PFSK-1 (cell line): ENCODE data around the gene ERN1.

ENCODE experiments used
- FOXP2 ChIP-seq: optimal IDR thresholded peaks from 2 replicates; pipeline ENCODE3; 2011; ENCODE audit warnings: borderline replicate concordance, control low read depth, inconsistent platforms; ENCODE audit not compliant: insufficient read depth; ENCODE audit errors: extremely low read length, extremely low read depth
- POLR2AphosphoS5 ChIP-seq: IDR thresholded peaks from 2 replicates; pipeline ENCODE4 v1.6.1; 2012; ENCODE audit warnings: low read depth, mild to moderate bottlenecking, control low read depth, low read length, moderate library complexity
- REST ChIP-seq, 2 experiments: IDR thresholded peaks; 2 replicates each; pipeline versions ENCODE4 v1.6.1 to v1.8.0; 2011 to 2012; ENCODE audit warnings: low read depth in 2 of 2, low read length in 2 of 2, control low read depth in 1 of 2, inconsistent platforms in 1 of 2, mild to moderate bottlenecking in 1 of 2, moderate library complexity in 1 of 2; ENCODE audit not compliant: insufficient read depth in 1 of 2
- SIN3A ChIP-seq: IDR thresholded peaks from 2 replicates; pipeline ENCODE4 v1.6.1; 2012; ENCODE audit warnings: mild to moderate bottlenecking, low read length, moderate library complexity, borderline replicate concordance; ENCODE audit not compliant: insufficient read depth
- TAF1 ChIP-seq: IDR thresholded peaks from 2 replicates; pipeline ENCODE4 v1.6.1; 2012; ENCODE audit warnings: low read length, control low read depth, borderline replicate concordance; ENCODE audit not compliant: insufficient read depth

The ERN1 gene

GRCh38 chr17:64133546-64134215 is 3.7 kb upstream of the ERN1 start:
- no peak for TF ChIP-seq FOXP2
- no peak for TF ChIP-seq SIN3A
- no peak for TF ChIP-seq REST (IDR thresholded peaks at IDR 0.05; ENCODE audit: insufficient read depth in 1 of 2, low read depth in 2 of 2, low read length in 2 of 2)
- TF ChIP-seq POLR2AphosphoS5, result no peak
- no peak for TF ChIP-seq TAF1

DNA sequence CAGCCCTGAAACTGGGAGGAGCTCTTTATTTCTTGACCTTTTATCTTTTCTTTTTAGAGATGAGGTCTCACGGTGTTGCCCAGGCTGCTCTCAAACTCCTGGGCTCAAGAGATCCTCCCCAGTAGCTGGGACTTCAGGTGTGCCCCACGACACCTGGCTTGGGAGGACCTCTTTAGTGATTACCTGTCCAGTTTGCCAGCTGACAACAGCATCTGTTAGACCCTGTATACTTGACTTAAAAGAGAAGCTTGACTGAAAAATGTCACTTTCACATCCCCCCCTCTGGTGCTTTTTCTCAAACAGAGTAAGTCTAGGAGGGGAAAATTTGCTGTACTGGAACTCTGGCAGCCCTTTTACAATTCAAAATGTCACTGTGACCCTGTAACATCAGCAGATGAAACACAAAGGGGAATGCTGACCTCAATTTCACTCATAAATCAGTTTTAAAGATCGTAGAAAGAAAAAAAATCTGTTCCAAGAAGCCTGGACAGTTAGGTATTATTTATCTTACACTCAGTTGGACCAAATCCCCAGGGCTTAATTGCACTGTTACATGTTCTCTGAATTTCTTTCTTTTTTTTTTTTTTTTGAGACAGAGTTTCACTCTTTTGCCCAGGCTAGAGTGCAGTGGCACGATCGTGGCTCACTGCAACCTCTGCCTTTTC is 1.8 kb upstream of the ERN1 start:
- TF ChIP-seq TAF1 (no peak), FOXP2 (no peak), SIN3A (no peak), POLR2AphosphoS5 (no peak), REST (IDR thresholded peaks at IDR 0.05; ENCODE audit: insufficient read depth in 1 of 2, low read depth in 2 of 2, low read length in 2 of 2) (no peak)

- TF ChIP-seq POLR2AphosphoS5 (no peak), REST (IDR thresholded peaks at IDR 0.05; ENCODE audit: insufficient read depth in 1 of 2, low read depth in 2 of 2, low read length in 2 of 2) (no peak), TAF1 (no peak), SIN3A (no peak), FOXP2 (no peak)
Measured at GRCh38 chr17:64130559-64131001, 636 bp upstream of the ERN1 start.

- TF ChIP-seq POLR2AphosphoS5 (no peak), TAF1 (no peak), REST (IDR thresholded peaks at IDR 0.05; ENCODE audit: insufficient read depth in 1 of 2, low read depth in 2 of 2, low read length in 2 of 2) (no peak), SIN3A (no peak), FOXP2 (no peak)
Measured at GRCh38 chr17:64129515-64129764, 504 bp downstream of the ERN1 start.
